ENCODE data around the gene SUCLA2.
"Not testable (repeated sequence)": the region's sequence is repeated elsewhere in the genome, so short reads cannot be mapped to it uniquely, and the experiment has no call there.

SUCLA2 gene

DNA sequence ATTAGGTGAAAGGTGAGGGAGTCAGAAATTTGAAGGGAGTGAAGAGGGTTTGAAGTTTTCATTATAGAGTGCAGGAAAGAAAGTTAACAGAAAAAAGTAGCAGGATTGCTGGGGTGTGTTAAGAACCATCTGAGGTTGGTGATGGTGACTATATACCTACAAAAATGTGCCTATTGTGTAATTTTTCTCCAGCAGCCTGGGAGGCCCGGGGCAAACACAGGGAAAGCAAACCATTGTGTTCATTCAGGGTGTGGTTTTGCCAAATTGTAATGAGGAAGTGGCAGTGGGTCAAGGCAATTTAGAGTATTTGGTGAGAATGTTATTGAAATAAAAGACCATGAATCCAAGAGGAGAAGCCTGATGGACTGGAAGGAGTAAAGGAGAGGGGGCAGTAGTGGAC lies 8.2 kb upstream of the SUCLA2 start:
- Histone ChIP-seq H3K4me2 (ENCODE audit: low read depth, low read length, poor library complexity, severe bottlenecking) (no peak overlapping the region), H3K27me3 (ENCODE audit: low read length) (no peaks in the 10 kb centered on the region), H3K27ac (ENCODE audit: low read depth, low read length) (no peak overlapping the region), H3F3A (ENCODE audit: insufficient read depth) (no peaks in the 10 kb centered on the region), H3K9ac (ENCODE audit: low read length) (no peak overlapping the region), H2AFZ (ENCODE audit: low read depth, low read length, severe bottlenecking) (no peak overlapping the region), H3K9me3 (ENCODE audit: insufficient read depth, low read length) (no peaks in the 10 kb centered on the region), H3K36me3 (ENCODE audit: low read length) (no peaks in the 10 kb centered on the region), H3K79me2 (ENCODE audit: insufficient read depth, low read length) (no peaks in the 10 kb centered on the region), H3K4me3 (ENCODE audit: insufficient read depth, low read length, poor library complexity, severe bottlenecking) (no peak overlapping the region), H4K20me1 (ENCODE audit: low read depth, low read length) (no peaks in the 10 kb centered on the region), H3K9me2 (replicated peaks; ENCODE audit: insufficient read depth, low read length) (no peaks in the 10 kb centered on the region)
- TF ChIP-seq, protein P1, sequence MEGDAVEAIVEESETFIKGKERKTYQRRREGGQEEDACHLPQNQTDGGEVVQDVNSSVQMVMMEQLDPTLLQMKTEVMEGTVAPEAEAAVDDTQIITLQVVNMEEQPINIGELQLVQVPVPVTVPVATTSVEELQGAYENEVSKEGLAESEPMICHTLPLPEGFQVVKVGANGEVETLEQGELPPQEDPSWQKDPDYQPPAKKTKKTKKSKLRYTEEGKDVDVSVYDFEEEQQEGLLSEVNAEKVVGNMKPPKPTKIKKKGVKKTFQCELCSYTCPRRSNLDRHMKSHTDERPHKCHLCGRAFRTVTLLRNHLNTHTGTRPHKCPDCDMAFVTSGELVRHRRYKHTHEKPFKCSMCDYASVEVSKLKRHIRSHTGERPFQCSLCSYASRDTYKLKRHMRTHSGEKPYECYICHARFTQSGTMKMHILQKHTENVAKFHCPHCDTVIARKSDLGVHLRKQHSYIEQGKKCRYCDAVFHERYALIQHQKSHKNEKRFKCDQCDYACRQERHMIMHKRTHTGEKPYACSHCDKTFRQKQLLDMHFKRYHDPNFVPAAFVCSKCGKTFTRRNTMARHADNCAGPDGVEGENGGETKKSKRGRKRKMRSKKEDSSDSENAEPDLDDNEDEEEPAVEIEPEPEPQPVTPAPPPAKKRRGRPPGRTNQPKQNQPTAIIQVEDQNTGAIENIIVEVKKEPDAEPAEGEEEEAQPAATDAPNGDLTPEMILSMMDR (IDR thresholded peaks at IDR 0.05; ENCODE audit: insufficient read depth, low read length, poor library complexity, severe bottlenecking): no peak
- TF ChIP-seq EZH2phosphoT487 (conservative IDR thresholded peaks at IDR 0.05; ENCODE audit: low read length): no peak

GRCh38 chr13:48006396-48006795 lies 5.3 kb upstream of the SUCLA2 start:
- H3F3A ChIP-seq (ENCODE audit: insufficient read depth): peaks cover 3% of the 10 kb centered on the region; the same call in 1 of the 2 replicates
- no peak overlapping the region for H3K4me3 ChIP-seq (ENCODE audit: insufficient read depth, low read length, poor library complexity, severe bottlenecking)
- no peaks in the 10 kb centered on the region for H3K79me2 ChIP-seq (ENCODE audit: insufficient read depth, low read length)
- no peaks in the 10 kb centered on the region for H3K9me3 ChIP-seq (ENCODE audit: insufficient read depth, low read length)
- no peak overlapping the region for H2AFZ ChIP-seq (ENCODE audit: low read depth, low read length, severe bottlenecking)
- no peaks in the 10 kb centered on the region for H3K27me3 ChIP-seq (ENCODE audit: low read length)
- no peak for TF ChIP-seq EZH2phosphoT487 (conservative IDR thresholded peaks at IDR 0.05; ENCODE audit: low read length)
- TF ChIP-seq, protein P1 (IDR thresholded peaks at IDR 0.05; ENCODE audit: insufficient read depth, low read length, poor library complexity, severe bottlenecking): no peak
- no peaks in the 10 kb centered on the region for H3K36me3 ChIP-seq (ENCODE audit: low read length)
- H3K9ac ChIP-seq (ENCODE audit: low read length): no peak overlapping the region
- H3K9me2 ChIP-seq (replicated peaks; ENCODE audit: insufficient read depth, low read length): no peaks in the 10 kb centered on the region
- H3K4me2 ChIP-seq (ENCODE audit: low read depth, low read length, poor library complexity, severe bottlenecking): no peak overlapping the region
- no peak overlapping the region for H3K27ac ChIP-seq (ENCODE audit: low read depth, low read length)
- no peaks in the 10 kb centered on the region for H4K20me1 ChIP-seq (ENCODE audit: low read depth, low read length)

- Histone ChIP-seq H3K27me3 (ENCODE audit: low read length) (no peaks in the 10 kb centered on the region), H3K79me2 (ENCODE audit: insufficient read depth, low read length) (peaks cover 19% of the 10 kb centered on the region), H4K20me1 (ENCODE audit: low read depth, low read length) (no peaks in the 10 kb centered on the region), H3K4me3 (ENCODE audit: insufficient read depth, low read length, poor library complexity, severe bottlenecking) (no peak overlapping the region), H3K9me3 (ENCODE audit: insufficient read depth, low read length) (no peaks in the 10 kb centered on the region), H2AFZ (ENCODE audit: low read depth, low read length, severe bottlenecking) (no peak overlapping the region), H3K4me2 (ENCODE audit: low read depth, low read length, poor library complexity, severe bottlenecking) (no peak overlapping the region), H3K9ac (ENCODE audit: low read length) (no peak overlapping the region), H3K36me3 (ENCODE audit: low read length) (no peaks in the 10 kb centered on the region), H3F3A (ENCODE audit: insufficient read depth) (peaks cover 3% of the 10 kb centered on the region; the same call in 1 of the 2 replicates), H3K9me2 (replicated peaks; ENCODE audit: insufficient read depth, low read length) (no peaks in the 10 kb centered on the region), H3K27ac (ENCODE audit: low read depth, low read length) (no peak overlapping the region)
- no peak for TF ChIP-seq EZH2phosphoT487 (conservative IDR thresholded peaks at IDR 0.05; ENCODE audit: low read length)
- TF ChIP-seq, protein P1 (IDR thresholded peaks at IDR 0.05; ENCODE audit: insufficient read depth, low read length, poor library complexity, severe bottlenecking): no peak
Measured at GRCh38 chr13:48004201-48004600, 3.1 kb upstream of the SUCLA2 start.

GRCh38 chr13:48001999-48002398 lies 926 bp upstream of the SUCLA2 start:
- H3F3A ChIP-seq (ENCODE audit: insufficient read depth); H3K9ac ChIP-seq (ENCODE audit: low read length); H4K20me1 ChIP-seq (ENCODE audit: low read depth, low read length); H3K27me3 ChIP-seq (ENCODE audit: low read length); H2AFZ ChIP-seq (ENCODE audit: low read depth, low read length, severe bottlenecking); H3K36me3 ChIP-seq (ENCODE audit: low read length); H3K9me3 ChIP-seq (ENCODE audit: insufficient read depth, low read length); H3K4me2 ChIP-seq (ENCODE audit: low read depth, low read length, poor library complexity, severe bottlenecking); H3K4me3 ChIP-seq (ENCODE audit: insufficient read depth, low read length, poor library complexity, severe bottlenecking); H3K9me2 ChIP-seq (replicated peaks; ENCODE audit: insufficient read depth, low read length); H3K27ac ChIP-seq (ENCODE audit: low read depth, low read length): not testable (repeated sequence)
- H3K79me2 ChIP-seq (ENCODE audit: insufficient read depth, low read length): peaks cover 41% of the 10 kb centered on the region
